HG03432 (cell line): Measurements from ENCODE around the gene CD63.

Experiments used
- ATAC-seq: cut with Tn5 transposase; IDR thresholded peaks from one replicate; pipeline ENCODE4 v1.9.1; 2021; ENCODE audit warnings: mild to moderate bottlenecking, moderate library complexity; ENCODE audit not compliant: unreplicated experiment

CD63 gene

GRCh38 chr12:55723516-55724225, 5.1 kb downstream of the CD63 start:
- no peak for ATAC-seq

- ATAC-seq, result no peak
These were observed 5.9 kb downstream of the CD63 start for GRCh38 chr12:55722948-55723347.

- no peak for ATAC-seq
These were observed 7.1 kb downstream of the CD63 start for GRCh38 chr12:55721601-55722213.

- ATAC-seq, result no peak
These were observed 7.8 kb downstream of the CD63 start for GRCh38 chr12:55720894-55721444.

GRCh38 chr12:55720071-55720564, 8.7 kb downstream of the CD63 start, which contains the start of gene RDH5:
RDH5 (plus strand) TSS chr12:55720393; CDS start chr12:55721185, 792 bp downstream.
- no peak for ATAC-seq

GRCh38 chr12:55719371-55719770, 9.4 kb downstream of the CD63 start:
- no peak for ATAC-seq

GRCh38 chr12:55718624-55719275, 10.1 kb downstream of the CD63 start:
- no peak for ATAC-seq

GRCh38 chr12:55718015-55718414, 10.8 kb downstream of the CD63 start:
- ATAC-seq, result no peak

- no peak for ATAC-seq
These were observed 11.5 kb downstream of the CD63 start for GRCh38 chr12:55717011-55718007.

GRCh38 chr12:55716582-55716957, 12.2 kb downstream of the CD63 start:
- ATAC-seq, result no peak

- peak; percentile 95 for ATAC-seq
These were observed 12.8 kb downstream of the CD63 start, which contains the start of gene BLOC1S1 for GRCh38 chr12:55715833-55716581. BLOC1S1 (plus strand) TSS chr12:55716046; CDS start chr12:55716052, 6 bp downstream.

- ATAC-seq, result no peak
These were observed 13.5 kb downstream of the CD63 start for GRCh38 chr12:55715169-55715764.

GRCh38 chr12:55713721-55714120, 15.1 kb downstream of the CD63 start:
- no peak for ATAC-seq

- ATAC-seq, result no peak
These were observed 16.0 kb downstream of the CD63 start for GRCh38 chr12:55712700-55713415.

GRCh38 chr12:55711786-55712553, 16.8 kb downstream of the CD63 start:
- no peak for ATAC-seq

- ATAC-seq, result no peak
These were observed 20.0 kb downstream of the CD63 start for GRCh38 chr12:55708695-55709233.
